DMS 273 treated with DMSO at 0.1 percent for 48 hours (cell line): ENCODE results near the gene IGFBP1.
"Not testable (repeated sequence)": the region's sequence is repeated elsewhere in the genome, so short reads cannot be mapped to it uniquely, and the experiment has no call there.

Experiments
- DNase-seq: peaks from one replicate; lab custom pipeline; 2025; lab: John Stamatoyannopoulos, UW

The IGFBP1 gene

DNA sequence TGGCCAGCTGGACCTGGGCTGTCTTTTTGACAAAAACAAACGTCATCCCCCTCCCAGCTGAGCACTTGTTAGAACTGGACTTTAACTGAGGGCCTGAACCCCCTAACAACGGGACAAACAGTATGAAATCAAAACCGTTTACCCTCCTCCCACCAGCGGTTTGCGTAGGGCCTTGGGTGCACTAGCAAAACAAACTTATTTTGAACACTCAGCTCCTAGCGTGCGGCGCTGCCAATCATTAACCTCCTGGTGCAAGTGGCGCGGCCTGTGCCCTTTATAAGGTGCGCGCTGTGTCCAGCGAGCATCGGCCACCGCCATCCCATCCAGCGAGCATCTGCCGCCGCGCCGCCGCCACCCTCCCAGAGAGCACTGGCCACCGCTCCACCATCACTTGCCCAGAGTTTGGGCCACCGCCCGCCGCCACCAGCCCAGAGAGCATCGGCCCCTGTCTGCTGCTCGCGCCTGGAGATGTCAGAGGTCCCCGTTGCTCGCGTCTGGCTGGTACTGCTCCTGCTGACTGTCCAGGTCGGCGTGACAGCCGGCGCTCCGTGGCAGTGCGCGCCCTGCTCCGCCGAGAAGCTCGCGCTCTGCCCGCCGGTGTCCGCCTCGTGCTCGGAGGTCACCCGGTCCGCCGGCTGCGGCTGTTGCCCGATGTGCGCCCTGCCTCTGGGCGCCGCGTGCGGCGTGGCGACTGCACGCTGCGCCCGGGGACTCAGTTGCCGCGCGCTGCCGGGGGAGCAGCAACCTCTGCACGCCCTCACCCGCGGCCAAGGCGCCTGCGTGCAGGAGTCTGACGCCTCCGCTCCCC lies at the start of gene IGFBP1:
Gene IGFBP1 (plus strand): TSS at position 304 of the 808 bp plus-strand sequence. CDS start 165 bp downstream, at position 469.
- DNase-seq: no peak

DNA sequence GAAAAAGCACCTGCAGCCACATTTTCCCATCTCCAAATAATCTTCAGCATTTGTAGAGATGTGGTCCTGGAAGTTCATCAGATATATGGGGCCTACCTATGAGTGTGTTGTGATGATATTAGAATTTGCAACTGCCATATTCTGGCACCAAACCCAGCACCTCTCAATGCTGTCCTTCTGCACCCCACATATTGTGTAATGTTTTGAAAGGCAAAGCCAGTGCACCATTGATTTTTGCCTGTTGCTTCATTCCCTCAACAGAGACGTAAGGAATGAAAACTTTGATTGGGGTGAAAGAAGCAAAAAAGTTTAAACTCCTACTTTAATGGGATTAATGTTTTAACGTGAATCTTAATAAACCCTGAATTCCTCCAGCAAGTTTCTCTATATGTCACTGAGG lies 49.4 kb upstream of the IGFBP1 start:
- DNase-seq: not testable (repeated sequence)

DNA sequence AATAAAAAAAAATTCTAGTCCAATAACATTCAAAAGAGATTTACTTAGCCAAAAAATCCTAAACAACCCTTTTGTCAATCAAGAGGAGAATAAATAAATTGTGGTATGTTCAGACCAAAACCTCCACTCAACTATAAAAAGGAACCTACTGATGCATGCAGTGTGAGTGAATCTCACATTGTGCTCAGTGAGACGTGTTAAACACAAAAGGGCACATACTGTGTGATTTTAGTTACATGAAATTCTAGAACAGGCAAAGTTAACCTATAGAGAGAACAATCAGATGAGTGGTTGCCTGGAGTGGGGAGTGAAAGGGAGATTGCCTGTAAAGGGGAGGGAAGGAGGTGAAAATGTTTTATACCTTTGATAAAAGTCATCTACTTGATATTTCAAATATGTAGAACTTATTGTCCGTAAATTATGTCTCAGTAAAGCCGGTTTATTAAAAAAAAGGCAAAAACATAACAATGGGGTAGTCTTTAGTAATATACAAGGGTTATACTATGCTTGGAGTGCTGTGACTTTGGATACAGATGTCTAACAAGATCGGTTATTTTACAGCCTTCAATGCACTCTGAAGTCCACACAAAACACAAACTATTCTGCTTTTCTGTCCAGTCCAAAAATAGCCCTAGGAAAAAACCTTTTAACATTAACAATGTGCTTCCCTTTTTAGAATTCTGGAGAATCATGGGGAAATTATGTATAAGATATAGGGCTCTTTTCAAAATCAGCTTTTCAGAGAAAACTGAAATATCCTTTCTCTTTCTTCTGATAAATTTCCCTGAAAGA lies 46.2 kb upstream of the IGFBP1 start:
- DNase-seq: not testable (repeated sequence)

DNA sequence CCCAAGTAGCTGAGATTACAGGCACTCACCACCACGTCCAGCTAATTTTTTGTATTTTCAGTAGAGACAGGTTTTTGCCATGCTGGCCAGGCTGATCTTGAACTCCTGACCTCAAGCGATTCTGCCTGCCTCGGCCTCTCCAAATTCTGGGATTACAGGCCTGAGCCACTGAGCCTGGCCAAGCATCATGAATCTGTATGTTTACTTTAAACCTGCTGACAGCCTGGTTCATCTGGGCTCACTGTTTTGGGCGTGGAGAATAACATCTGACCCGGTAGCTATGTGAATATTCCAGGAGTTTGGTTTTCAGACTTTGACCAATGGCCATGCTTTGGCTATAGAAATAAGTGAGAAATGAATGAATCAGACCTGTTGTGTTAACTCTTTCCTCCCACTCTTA lies 41.8 kb upstream of the IGFBP1 start:
- not testable (repeated sequence) for DNase-seq

DNA sequence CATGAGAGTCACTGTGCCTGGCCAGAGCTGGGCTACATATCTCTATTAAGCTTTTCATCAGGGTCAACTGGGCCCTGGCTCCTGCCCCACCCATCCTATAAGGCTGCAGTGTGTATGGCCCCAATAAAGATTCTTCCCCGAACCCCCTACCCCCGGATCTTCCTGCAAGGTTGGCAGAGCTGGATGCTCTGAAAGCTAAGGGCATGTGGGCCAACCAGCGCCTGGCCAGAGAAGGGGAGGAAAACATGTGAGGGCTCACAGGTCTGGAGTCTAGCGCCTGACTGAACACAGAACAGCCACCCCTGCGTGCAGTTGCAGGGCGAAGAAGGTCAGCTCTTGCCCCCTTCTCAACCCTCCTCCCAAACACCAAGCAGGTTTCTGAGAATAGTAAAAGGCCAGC lies 39.6 kb upstream of the IGFBP1 start:
- DNase-seq: not testable (repeated sequence)

DNA sequence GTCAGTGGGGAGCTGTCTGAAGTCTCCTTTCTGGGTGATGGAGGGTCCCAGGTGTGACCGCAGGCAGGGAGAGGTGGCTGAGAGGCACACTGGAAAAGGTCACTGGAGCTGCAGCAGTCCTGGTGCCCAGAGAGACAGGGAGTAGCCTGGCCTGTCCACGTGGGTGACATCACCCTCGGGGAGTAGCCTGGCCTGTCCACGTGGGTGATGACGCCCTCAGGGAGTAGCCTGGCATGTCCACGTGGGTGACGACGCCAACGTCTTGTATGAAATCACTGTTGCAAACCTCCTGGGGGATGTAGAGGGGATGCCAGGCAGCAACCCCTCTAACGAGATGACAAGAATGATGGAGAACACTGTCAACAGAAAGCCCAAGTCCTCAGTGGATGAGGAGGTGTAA lies 35.3 kb upstream of the IGFBP1 start:
- DNase-seq: not testable (repeated sequence)

DNA sequence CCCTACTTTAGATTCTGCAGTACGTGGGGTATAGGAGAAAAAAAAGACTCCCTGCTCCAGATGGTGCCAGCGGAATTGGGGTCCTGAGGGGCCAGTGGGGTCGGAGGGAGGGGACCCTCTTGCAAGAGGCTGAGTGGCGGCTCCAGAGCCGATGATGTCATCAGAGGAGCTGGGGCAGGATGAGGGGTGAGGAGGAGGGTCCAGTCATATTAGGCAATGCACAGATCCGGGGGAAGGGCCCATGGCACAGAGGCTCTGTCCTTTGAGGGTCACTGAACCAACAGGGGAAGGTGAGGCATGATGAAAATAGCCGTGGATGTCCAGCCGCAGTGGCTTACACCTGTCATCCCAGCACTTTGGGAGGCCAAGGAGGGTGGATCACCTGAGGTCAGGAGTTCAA lies 34.8 kb upstream of the IGFBP1 start:
- DNase-seq: not testable (repeated sequence)

DNA sequence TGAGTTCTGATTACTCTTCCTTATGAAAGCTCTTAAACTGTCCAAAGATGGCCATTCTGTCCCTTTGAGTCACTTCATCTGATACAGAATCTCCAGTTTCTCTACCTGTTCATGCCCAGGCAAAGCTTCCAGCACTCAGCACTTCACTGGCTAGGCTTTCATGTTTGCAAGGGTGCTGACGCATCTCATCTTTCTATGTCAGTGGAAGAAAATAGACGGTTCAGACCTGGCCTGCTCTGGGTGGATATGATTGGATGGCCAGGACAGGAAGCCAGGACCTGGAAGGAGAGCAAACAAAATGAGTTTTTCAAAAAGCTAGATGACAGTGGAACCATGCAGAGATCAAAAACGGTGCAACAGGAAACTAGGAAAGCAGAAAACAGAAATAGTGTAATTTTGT lies 32.6 kb upstream of the IGFBP1 start:
- DNase-seq: not testable (repeated sequence)

DNA sequence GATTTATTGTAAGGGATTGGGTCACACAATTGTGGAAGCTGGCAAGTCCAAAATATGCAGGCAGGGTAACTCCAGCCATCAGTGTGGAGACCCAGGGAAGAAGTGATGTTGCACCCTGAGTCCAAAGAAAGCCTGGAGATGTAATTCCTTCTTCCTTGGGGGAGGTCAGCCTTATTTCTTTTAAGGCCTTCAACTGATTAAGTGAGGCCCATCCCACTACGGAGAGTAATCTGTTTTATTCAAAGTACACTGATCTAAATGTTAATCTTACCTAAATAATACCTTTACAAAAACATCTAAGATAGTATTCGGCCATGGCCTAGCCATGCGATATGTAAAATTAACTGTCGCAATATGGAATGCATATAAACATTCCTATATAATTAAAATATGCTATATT lies 31.4 kb upstream of the IGFBP1 start:
- DNase-seq: not testable (repeated sequence)

DNA sequence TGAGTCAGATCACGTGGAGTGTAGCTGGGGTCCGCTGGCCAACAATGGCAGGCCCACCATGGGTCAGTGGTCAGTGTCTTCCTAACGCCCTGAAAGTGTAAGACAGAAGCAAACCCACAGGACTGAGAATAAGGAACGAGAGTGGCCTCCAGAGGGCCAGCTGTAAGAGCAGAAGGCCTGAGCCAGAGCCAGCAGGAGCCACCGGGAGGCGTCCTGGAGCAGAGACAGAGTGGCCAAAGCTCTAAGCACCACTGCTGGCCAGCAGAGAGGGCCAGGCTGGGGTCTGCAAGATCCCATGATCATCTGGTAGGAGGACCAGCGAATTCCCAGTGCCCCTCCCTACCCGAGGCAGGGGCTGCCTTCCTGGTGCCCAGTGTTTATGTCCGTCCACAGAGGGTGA lies 24.6 kb upstream of the IGFBP1 start:
- DNase-seq: no peak

DNA sequence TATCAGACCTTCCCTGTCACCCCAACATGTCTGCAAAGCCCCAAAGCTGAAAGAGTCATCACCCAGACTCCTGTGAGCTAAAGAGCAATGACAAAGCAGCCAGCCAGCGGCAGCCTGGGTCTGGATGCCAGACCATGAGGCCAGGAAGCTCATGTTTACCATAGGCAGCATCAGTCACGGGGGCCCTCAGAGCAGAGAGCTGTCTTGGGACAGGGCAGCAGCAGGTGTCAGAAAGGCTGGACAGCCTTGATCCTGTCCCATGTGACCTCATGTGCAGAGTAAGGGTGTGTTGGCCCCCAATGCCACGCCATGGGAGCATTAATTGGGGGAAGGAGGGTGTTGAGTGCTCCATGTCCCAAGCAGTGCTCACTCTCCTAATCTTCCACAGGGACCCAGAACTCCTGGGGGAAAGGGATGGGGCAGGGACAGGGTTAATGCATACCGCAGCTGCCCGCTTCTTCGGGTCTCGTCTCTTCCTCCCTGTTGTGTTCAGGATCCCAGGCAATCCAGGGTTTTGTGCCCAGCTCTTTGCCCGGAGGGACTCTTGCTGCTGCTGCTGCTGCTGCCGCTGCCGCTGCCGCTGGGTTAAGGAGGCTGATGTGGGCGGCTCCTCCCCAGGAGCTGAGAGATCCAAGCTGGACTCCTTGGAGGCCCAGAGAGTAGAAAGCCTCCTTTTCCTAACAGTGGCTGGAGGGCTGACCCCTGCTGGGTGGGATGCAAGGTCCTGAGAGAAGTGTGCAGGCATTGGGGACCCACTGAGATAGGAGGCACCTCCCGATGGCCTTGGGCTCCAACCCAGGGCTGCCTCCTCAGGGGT lies 22.5 kb upstream of the IGFBP1 start:
- no peak for DNase-seq

DNA sequence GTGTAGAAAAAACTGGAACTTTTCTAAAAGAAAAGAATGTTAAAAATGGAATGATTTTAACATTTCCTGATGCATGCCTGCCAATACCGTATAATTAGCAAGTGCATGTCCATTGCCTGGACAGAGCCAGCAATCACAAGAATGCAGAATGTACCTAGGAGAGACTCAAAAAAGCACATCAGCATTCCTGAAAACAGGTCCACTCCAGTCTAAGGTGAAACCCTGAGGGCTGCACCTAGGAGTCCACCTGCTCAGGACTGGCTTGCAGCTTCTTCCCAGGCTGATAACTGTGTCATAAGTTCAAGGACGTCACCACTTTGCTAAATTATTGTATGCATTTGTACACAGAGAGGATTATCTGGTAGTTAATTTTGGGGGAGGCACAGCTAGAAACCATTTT lies 20.8 kb upstream of the IGFBP1 start:
- DNase-seq: no peak

DNA sequence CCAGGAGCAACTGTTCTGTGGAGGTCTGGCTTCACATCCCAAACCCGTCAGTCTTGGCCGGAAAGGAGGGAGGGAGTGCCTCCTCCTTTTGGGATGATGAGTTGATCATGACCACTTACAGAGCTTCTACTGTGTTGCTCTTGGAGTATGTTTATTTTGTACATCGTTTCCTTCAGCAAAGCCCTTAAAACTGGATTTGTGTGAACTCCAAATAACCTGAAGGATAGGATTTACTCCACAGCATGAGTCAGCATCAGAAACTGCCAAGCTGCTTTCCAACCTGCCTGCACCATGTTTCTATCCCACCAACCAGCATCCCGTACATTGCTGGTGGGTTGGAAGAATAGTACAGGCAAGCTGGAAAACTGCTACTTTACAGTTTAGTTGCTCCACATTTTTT lies 18.9 kb upstream of the IGFBP1 start:
- DNase-seq: no peak

DNA sequence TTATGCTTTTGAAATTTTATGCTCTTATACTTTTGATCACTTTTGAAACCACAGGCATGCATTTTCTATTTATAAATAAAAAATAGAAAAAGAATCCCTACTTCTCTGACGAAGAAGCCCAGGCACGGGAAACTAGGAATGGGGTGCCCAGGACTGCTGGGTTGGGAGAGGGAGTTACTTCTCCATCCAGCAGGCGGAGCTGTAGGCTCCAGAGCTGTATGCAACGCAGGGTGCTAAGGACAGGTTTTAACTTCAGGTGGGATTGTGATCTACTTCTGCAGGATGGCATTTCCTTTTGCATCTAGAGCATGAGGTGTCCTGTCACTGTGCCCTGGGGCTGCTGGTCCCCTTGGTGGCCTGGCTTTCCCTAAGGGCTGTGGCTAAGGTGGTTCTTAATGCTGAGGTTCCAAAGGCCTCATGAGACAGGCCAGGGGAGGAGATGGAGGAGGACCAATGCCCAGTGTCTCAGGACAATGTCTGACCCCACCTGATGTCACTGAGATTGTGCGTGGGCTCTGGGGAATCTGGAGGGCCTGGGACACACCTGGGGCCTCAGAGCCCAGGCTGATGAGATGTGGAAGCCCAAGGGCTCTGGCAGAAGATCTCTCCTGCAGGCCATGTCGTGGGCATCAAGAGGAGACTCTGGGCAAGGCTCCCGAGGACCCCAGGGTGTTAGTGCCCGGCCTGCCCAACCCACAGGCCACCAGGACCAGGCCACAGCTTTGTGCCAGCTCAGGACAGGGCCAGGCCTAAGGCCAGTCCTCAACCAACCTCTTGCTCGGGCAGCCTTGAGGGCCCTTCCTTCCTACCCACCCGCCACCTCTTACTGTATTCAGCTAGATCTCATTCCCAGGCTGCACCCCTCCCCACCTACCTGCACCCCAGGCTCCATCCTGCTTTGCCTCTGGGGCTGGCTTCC lies 15.9 kb upstream of the IGFBP1 start:
- DNase-seq: no peak

DNA sequence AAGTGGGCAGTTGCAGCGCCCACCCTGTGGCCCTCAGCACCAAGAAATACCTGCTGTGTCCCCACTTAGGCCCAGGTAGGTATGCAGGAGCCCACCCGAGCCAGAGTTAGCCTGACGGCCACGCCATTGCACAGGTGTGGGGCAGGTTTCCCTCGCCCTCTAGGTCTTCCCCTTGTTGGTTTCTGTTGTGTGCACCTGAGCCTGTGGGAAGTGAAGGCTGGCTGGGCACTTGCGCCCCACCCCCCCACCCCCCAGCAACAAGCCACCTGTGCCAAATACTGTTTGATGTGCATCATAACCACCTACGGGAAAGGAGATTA lies 15.3 kb upstream of the IGFBP1 start, which contains the start of gene CCDC201:
Gene CCDC201 (minus strand): TSS at position 48 of the 320 bp plus-strand sequence. CDS start 75 bp downstream, outside the sequence.
- no peak for DNase-seq

DNA sequence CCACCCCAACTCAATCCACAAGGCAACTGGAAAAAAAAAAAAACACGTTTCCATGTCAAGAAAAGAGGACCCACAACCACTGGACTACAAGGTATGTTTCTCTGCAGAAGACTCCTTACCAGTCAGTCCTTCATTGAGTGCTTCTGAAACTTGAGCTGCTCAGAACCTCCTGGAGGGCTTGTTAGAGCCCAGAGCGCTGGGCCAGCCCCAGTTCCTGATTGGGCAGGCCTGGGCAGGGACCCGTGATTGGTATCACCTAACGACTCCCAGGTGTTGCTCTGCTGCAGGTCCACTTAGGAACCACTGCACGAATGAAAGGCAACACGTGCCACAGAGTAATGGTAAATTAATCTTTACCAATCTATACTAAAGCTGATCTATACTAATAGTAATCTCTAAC lies 14.9 kb upstream of the IGFBP1 start:
- DNase-seq: no peak

DNA sequence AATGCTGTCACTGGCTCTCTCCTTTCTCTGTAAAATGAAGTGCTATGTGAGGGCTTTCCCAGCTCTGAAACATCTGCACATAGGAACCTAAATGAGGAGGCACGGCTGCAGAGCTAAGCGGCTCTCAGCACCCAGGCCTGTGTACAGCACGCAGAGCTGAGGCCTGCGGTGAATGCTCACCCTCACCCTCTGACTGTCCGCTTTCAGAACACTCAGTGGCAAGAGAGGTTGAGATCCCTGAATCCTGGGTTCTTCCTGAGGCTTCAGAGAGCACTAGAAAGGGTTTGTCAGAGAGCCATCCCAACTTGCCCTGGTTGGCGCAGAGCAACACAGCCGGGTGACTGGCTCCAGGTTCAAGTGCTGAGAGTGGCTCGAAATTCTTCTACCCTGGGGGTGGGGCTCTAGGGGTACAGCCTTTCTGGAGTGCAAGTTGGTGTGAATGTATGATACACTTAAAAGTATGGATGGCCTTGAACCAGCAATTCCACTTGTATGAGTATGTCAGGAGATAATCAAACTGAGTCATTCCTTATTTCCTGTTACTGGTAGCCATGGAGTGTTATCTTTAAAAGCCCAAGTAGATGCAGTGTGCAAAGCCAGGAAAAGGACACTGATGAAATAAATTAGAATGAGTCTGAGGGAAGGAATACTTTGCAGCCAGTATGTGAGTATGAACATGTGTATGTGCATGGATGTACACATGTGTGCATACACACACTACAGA lies 13.7 kb upstream of the IGFBP1 start:
- no peak for DNase-seq

DNA sequence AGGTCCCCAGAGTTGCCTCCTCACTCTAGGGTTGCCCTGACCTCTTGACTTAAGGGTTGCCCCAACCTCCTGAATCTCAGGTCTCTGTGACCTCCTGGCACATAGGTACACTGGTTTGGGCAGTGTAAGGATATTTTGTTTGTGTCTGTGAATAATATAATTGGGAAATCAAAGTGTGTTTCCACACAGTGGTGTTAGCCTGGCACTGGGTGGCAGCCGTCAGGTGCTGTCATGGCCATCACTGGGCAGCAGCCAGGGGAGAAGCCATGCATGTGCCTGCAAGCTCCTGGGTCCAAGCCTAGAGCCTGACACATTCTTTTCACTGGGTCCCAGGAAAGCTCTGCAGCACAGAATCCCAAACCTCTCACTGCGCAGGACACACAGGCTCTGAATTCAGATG lies 11.8 kb upstream of the IGFBP1 start:
- no peak for DNase-seq

DNA sequence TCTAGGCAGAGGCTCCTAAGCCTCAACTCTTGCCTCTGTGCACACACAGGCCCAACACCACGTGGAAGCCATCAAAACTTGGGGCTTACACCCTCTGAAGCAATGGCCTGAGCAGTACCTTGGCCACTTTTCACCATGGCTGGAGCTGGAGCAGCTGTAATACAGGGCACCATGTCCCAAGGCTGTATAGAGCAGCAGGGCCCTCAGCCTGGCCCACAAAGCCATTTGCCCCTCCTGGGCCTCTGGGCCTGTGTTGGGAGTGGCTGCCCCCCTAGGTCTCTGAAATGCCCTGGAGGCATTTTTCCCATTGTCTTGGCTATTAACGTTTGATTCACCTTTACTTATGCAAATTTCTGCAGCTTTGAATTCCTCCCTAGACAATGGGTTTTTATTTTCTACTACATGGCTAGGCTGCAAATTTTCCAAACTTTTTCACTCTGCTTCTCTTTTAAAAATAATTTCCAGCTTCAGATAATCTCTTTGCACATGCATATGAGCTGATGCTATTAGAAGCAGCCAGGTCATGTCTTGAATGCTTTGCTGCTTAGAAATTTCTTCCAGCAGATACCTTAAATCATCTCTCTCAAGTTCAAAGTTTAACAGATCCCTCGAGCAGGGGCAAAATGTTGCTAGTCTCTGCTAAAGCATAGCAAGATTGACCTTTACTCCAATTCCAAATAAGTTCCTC lies 9.7 kb upstream of the IGFBP1 start:
- DNase-seq: no peak

DNA sequence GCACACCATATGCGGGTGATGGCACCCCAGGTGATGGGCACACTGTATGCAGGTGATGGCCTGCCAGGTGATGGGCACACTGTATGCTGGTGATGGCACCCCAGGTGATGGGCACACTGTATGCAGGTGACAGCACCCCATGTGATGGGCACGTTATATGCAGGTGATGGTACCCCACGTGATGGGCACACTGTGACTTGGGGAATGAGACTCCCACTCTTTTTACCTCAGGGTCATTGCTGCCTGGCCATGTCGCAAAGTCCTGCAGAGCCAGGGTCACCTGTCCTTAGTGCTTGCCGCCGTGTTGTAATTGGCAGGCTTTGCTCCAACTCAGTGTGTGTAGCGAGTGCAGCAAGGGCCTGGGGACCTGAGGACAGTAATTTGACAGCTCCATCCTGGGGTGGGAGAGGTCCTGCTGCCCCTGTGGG lies 7.8 kb upstream of the IGFBP1 start:
- DNase-seq: no peak
